ENCODE data around the gene RAPGEF6.

Gene RAPGEF6, protein sequence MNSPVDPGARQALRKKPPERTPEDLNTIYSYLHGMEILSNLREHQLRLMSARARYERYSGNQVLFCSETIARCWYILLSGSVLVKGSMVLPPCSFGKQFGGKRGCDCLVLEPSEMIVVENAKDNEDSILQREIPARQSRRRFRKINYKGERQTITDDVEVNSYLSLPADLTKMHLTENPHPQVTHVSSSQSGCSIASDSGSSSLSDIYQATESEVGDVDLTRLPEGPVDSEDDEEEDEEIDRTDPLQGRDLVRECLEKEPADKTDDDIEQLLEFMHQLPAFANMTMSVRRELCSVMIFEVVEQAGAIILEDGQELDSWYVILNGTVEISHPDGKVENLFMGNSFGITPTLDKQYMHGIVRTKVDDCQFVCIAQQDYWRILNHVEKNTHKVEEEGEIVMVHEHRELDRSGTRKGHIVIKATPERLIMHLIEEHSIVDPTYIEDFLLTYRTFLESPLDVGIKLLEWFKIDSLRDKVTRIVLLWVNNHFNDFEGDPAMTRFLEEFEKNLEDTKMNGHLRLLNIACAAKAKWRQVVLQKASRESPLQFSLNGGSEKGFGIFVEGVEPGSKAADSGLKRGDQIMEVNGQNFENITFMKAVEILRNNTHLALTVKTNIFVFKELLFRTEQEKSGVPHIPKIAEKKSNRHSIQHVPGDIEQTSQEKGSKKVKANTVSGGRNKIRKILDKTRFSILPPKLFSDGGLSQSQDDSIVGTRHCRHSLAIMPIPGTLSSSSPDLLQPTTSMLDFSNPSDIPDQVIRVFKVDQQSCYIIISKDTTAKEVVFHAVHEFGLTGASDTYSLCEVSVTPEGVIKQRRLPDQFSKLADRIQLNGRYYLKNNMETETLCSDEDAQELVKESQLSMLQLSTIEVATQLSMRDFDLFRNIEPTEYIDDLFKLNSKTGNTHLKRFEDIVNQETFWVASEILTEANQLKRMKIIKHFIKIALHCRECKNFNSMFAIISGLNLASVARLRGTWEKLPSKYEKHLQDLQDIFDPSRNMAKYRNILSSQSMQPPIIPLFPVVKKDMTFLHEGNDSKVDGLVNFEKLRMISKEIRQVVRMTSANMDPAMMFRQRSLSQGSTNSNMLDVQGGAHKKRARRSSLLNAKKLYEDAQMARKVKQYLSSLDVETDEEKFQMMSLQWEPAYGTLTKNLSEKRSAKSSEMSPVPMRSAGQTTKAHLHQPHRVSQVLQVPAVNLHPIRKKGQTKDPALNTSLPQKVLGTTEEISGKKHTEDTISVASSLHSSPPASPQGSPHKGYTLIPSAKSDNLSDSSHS (N-terminal part only)

DNA sequence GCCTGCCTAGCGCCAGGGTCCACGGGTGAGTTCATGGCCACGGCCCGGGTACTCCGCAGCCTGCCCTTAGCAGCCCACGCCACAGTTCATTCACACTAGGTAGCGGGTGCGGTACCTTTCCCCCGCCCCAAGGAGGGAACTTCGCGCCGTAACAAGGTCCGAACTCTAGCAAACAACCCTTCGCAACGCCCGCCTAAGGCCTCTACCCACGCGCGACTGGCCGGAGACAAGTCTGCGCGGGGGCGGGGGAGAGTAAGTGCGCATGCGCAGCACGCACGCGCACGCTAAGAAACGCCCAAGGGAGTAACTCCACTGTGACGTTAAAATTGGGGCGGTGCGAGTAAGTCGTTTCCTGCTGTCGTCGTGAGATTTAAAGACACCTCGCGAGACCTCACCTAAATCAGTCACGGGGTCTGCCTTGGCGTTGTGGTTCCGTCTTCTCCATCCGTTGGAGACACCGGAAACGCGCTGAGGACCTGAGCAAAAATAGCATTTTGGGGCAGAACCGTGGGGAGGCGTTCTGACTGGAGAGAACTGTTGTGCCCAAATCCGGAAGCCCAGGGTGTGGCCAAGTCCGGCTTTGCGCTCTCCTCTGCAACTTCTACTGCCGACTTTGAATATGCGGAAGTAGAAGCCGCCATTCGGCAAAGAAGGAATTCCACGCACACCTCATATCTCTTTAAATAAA is at the start of gene RAPGEF6:
Gene RAPGEF6, minus strand, starts transcription at position 234 of the 688 bp plus-strand sequence. Its CDS starts 199 bp downstream, at position 35.
- TF ChIP-seq, protein P1, sequence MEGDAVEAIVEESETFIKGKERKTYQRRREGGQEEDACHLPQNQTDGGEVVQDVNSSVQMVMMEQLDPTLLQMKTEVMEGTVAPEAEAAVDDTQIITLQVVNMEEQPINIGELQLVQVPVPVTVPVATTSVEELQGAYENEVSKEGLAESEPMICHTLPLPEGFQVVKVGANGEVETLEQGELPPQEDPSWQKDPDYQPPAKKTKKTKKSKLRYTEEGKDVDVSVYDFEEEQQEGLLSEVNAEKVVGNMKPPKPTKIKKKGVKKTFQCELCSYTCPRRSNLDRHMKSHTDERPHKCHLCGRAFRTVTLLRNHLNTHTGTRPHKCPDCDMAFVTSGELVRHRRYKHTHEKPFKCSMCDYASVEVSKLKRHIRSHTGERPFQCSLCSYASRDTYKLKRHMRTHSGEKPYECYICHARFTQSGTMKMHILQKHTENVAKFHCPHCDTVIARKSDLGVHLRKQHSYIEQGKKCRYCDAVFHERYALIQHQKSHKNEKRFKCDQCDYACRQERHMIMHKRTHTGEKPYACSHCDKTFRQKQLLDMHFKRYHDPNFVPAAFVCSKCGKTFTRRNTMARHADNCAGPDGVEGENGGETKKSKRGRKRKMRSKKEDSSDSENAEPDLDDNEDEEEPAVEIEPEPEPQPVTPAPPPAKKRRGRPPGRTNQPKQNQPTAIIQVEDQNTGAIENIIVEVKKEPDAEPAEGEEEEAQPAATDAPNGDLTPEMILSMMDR (IDR thresholded peaks at IDR 0.05) = no peak
- TF ChIP-seq ZFX (IDR thresholded peaks at IDR 0.05; ENCODE audit: borderline replicate concordance) = no peak

DNA sequence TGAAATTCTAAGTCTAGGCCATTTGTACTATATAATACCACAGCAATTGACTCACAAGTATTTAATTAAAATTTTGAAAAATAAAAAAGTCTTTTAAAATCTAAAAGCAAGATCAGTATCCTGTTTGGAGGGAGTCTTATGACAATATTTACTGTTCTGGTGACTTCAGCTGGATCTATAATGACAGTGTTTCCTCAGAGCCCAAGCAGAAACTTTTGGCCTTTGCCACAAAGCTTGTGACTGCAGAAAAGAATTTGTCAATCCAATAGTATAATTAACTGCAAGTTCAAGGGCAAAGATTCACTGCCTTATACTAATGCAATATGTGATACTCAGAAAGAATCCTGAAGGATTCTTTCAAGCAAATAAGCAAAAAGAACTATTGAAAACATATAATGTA is 49.6 kb upstream of the RAPGEF6 start:
- peak overlapping the region; percentile 87 for H3K27ac ChIP-seq
- TF ChIP-seq ZFX (IDR thresholded peaks at IDR 0.05; ENCODE audit: borderline replicate concordance) = no peak
- TF ChIP-seq, protein P1 (IDR thresholded peaks at IDR 0.05) = no peak

More for the DNA sequence above, at the start of gene RAPGEF6:
- peak within 1 kb of the TSS; percentile 100 for H3K27ac ChIP-seq

DNA sequence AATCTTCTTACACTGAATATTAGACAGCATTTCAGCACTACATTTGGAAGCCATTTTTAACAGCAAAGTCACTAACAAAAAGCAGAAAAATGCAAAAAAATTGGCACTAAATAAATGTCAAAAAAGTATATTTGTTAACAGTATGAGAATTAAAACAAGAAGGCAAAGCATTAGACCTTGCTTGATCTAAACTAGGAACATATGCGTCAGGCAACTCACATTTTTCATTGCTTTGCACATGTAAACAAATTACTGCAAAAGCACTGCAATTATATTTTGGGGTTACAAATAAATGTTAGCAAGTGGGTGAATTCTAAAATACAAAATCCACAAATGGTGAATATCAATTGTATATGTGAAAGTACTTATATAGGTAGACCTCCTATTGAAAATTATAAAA is 49.0 kb upstream of the RAPGEF6 start:
- TF ChIP-seq, protein P1 (IDR thresholded peaks at IDR 0.05) = no peak
- TF ChIP-seq ZFX (IDR thresholded peaks at IDR 0.05; ENCODE audit: borderline replicate concordance) = no peak
- H3K27ac ChIP-seq = peak overlapping the region; percentile 87

DNA sequence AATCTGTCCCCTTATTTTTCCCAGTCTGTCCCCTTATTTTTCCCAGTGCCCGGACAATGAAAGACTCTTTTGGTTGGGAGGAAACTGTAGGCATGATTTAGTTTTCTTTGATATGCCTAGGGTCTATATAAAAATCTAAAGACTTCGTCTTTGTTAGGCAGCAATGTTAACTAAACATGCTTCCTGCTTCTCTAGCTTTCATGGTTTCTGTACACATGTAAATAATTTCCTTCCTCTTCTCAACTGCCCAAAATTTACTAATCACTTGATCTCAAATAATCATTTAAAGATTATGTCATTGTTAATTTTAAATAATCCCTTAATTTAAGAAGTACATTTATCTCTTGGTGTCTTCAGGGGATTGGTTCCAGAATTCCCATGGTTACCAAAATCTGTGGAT is 47.8 kb upstream of the RAPGEF6 start:
- H3K27ac ChIP-seq = peak overlapping the region; percentile 87
- TF ChIP-seq, protein P1 (IDR thresholded peaks at IDR 0.05) = no peak
- no peak for TF ChIP-seq ZFX (IDR thresholded peaks at IDR 0.05; ENCODE audit: borderline replicate concordance)

DNA sequence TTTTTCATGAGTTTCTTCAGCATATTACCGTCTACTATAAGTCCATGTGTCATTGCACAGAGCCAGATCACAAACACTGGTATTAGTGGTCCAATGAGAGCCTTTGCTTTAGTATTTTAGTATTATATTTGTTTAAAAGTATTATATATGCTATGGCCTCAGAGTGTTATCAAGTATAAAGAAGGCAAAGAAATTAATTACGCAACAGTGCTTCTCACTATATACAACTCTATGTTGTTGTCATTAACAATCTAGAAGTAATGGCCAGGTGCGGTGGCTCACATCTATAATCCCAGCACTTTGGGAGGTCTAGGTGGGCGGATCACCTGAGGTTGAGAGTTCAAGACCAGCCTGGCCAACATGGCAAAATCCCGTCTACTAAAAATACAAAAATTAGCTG is 47.1 kb upstream of the RAPGEF6 start:
- TF ChIP-seq, protein P1 (IDR thresholded peaks at IDR 0.05) = no peak
- TF ChIP-seq ZFX (IDR thresholded peaks at IDR 0.05; ENCODE audit: borderline replicate concordance) = no peak
- no peak overlapping the region for H3K27ac ChIP-seq

DNA sequence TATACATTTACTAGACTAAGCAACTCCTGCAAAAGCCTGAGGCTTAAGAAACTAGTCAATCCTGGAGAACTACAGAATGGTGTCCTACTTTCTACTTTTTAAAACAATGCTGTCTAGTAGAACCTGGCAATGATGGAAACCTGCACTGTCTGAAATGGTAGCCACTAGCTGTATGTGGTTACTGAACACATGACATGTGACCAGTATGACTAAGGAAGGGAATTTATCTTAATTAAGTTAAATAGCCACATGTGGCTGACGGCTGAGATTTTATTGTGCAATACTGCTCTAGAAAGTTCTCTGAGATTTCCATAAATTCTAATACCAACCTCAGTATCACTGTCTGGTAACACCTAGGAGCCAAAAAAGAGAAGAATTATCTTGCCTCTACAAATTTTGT is 44.9 kb upstream of the RAPGEF6 start:
- TF ChIP-seq ZFX (IDR thresholded peaks at IDR 0.05; ENCODE audit: borderline replicate concordance) = no peak
- TF ChIP-seq, protein P1 (IDR thresholded peaks at IDR 0.05) = no peak
- peak overlapping the region; percentile 60 for H3K27ac ChIP-seq

DNA sequence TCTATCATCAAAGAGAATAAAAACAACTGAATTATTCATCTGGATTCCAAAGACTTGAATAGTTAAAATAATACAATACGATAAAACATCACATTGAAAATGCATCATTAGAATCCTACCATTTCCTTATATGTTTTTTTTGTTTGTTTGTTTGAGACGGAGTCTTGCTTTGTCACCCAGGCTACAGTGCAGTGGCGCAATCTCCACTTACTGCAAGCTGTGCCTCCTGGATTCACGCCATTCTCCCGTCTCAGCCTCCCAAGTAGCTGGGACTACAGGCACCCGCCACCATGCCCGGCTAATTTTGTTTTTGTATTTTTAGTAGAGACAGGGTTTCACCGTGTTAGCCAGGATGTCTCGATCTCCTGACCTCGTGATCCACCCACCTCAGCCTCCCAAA is 43.2 kb upstream of the RAPGEF6 start:
- 0 out of 2 replicates have a peak overlapping the region, but pooled peaks have one; percentile 7 for H3K27ac ChIP-seq
